HepG2 (cell line): ENCODE measurements around the gene ZNF608. TPM values are rescaled to one million over a fixed set of nuclear protein-coding genes. Genes with fewer than 3 reads are reported as not detected.

Source experiments
- ATAC-seq: fragments of 200-7000 bp; cut with Tn5 transposase; 3 replicates; pipeline ENCODE4 v1.9.1; 2020; ENCODE audit warnings: mild to moderate bottlenecking, moderate library complexity
- BruUV-seq: library from RNA; stranded (reverse); fragments of 400-500 nt; replicated peaks from 2 replicates; lab custom pipeline; 2021; lab: Mats Ljungman, UMichigan
- CTCF ChIA-PET: fragments of 300-600 bp; formaldehyde crosslinking; extraction: SDS; loops from one replicate; lab custom pipeline; 2021; ENCODE audit warnings: low total read pairs, inconsistent platforms, low intra/inter-chr PET ratio; lab: Yijun Ruan, JAX
- POLR2A ChIA-PET: fragments of 350-600 bp; sonication (Branson Sonifier 250); formaldehyde crosslinking; loops from one replicate; lab custom pipeline; 2020; ENCODE audit warnings: antibody characterized with exemption, inconsistent platforms; lab: Yijun Ruan, JAX
- DNase-seq: peaks from one replicate; pipeline ENCODE4 v3.0.0-alpha.2; 2015; ENCODE audit warnings: low spot score
- FAIRE-seq: peaks from 3 replicates; lab custom pipeline; 2011; peaks lifted over from hg19 to GRCh38; lab: Jason Lieb, UNC
- H2AFZ ChIP-seq: one replicate; pipeline ENCODE4 v1.6.1; 2011; ENCODE audit warnings: low read length, inconsistent platforms
- H3K27ac ChIP-seq: fragments of 300-600 bp; 3 replicates; pipeline ENCODE4 v1.8.0; 2011; ENCODE audit warnings: mixed run types, mild to moderate bottlenecking, mixed read lengths, low read length, inconsistent platforms; ENCODE audit not compliant: insufficient read depth; ENCODE audit errors: extremely low read length
- H3K27me3 ChIP-seq, 2 experiments: fragments of 200-600 bp in 1 of 2; 2 replicates in 1 of 2; 3 replicates in 1 of 2; pipeline versions ENCODE4 v1.6.0 to v1.8.0; 2011; ENCODE audit warnings: low read length in 2 of 2, mild to moderate bottlenecking in 2 of 2, moderate library complexity in 2 of 2, inconsistent platforms in 1 of 2; ENCODE audit not compliant: insufficient read depth in 2 of 2, control insufficient read depth in 1 of 2
- H3K36me3 ChIP-seq, 2 experiments: fragments of 200-600 bp in 1 of 2; replicated peaks in 1 of 2; 2 replicates in 1 of 2; 3 replicates in 1 of 2; pipeline versions ENCODE4 v1.5.1 to v1.8.0; 2011; ENCODE audit warnings: low read length in 2 of 2, inconsistent platforms in 1 of 2; ENCODE audit not compliant: insufficient read depth in 2 of 2, control insufficient read depth in 1 of 2
- H3K4me1 ChIP-seq: 2 replicates; pipeline ENCODE4 v1.5.1; 2012; ENCODE audit warnings: low read length, inconsistent platforms; ENCODE audit not compliant: insufficient read depth
- H3K4me2 ChIP-seq: 2 replicates; pipeline ENCODE4 v1.6.0; 2011; ENCODE audit warnings: low read depth, low read length, inconsistent platforms
- H3K4me3 ChIP-seq, 3 experiments: fragments of 200-600 bp in 1 of 3; sonication (generic), shearing (Covaris generic) in 1 of 3; replicated peaks in 1 of 3; 2 replicates each; pipeline ENCODE4 v1.5.1; 2011 to 2016; ENCODE audit warnings: low read length in 3 of 3, inconsistent platforms in 2 of 3, low read depth in 2 of 3, mild to moderate bottlenecking in 2 of 3, control low read depth in 1 of 3, mixed read lengths in 1 of 3; ENCODE audit not compliant: insufficient read depth in 1 of 3
- H3K79me2 ChIP-seq: one replicate; pipeline ENCODE4 v1.6.1; 2011; ENCODE audit warnings: low read length, inconsistent platforms; ENCODE audit not compliant: insufficient read depth
- H3K9ac ChIP-seq: 2 replicates; pipeline ENCODE4 v1.6.0; 2011; ENCODE audit warnings: mild to moderate bottlenecking, low read depth, low read length, inconsistent platforms; ENCODE audit not compliant: insufficient read depth
- H3K9me3 ChIP-seq: 2 replicates; pipeline ENCODE4 v1.5.1; 2012; ENCODE audit warnings: mild to moderate bottlenecking, low read length
- H4K20me1 ChIP-seq: 2 replicates; pipeline ENCODE4 v1.6.0; 2011; ENCODE audit warnings: inconsistent platforms, mild to moderate bottlenecking, low read length, moderate library complexity; ENCODE audit not compliant: insufficient read depth
- GLI4 ChIP-seq: sonication (generic); formaldehyde crosslinking; IDR thresholded peaks from 2 replicates; pipeline ENCODE4 v1.5.1; 2020; ENCODE audit warnings: missing genetic modification reagents, mild to moderate bottlenecking, moderate library complexity, borderline replicate concordance
- ISX ChIP-seq: sonication (generic); formaldehyde crosslinking; conservative IDR thresholded peaks from 2 replicates; pipeline ENCODE4 v1.5.0; 2020; ENCODE audit warnings: missing genetic modification reagents
- LBX2 ChIP-seq: sonication (generic); formaldehyde crosslinking; IDR thresholded peaks from 2 replicates; pipeline ENCODE4 v1.5.0; 2020; ENCODE audit warnings: missing genetic modification reagents, mild to moderate bottlenecking, borderline replicate concordance
- MYPOP ChIP-seq: sonication (generic); formaldehyde crosslinking; IDR thresholded peaks from 2 replicates; pipeline ENCODE4 v1.8.1; 2023; ENCODE audit warnings: mild to moderate bottlenecking, moderate library complexity, missing genetic modification reagents
- RXRA ChIP-seq: sonication (generic); formaldehyde crosslinking; IDR thresholded peaks from 2 replicates; pipeline ENCODE4 v1.5.1; 2020; ENCODE audit warnings: missing genetic modification reagents
- STAT5B ChIP-seq: sonication (generic); formaldehyde crosslinking; IDR thresholded peaks from 2 replicates; pipeline ENCODE4 v1.4.0; 2020; ENCODE audit warnings: missing genetic modification reagents
- TBX2 ChIP-seq: sonication (generic); formaldehyde crosslinking; IDR thresholded peaks from 2 replicates; pipeline ENCODE4 v1.5.0; 2020; ENCODE audit warnings: missing genetic modification reagents, mild to moderate bottlenecking, borderline replicate concordance
- TEAD2 ChIP-seq: sonication (generic); formaldehyde crosslinking; IDR thresholded peaks from 2 replicates; pipeline ENCODE4 v1.9.0; 2021; ENCODE audit warnings: missing genetic modification reagents
- YEATS2 ChIP-seq: sonication (generic); formaldehyde crosslinking; IDR thresholded peaks from 2 replicates; pipeline ENCODE4 v1.4.0; 2020; ENCODE audit warnings: missing genetic modification reagents, borderline replicate concordance
- ZKSCAN5 ChIP-seq: sonication (generic); formaldehyde crosslinking; IDR thresholded peaks from 2 replicates; pipeline ENCODE4 v1.5.1; 2020; ENCODE audit warnings: mild to moderate bottlenecking, missing genetic modification reagents
- ZNF124 ChIP-seq: sonication (generic); formaldehyde crosslinking; IDR thresholded peaks from 2 replicates; pipeline ENCODE4 v1.4.0; 2020; ENCODE audit warnings: missing genetic modification reagents
- ZNF180 ChIP-seq: sonication (generic); formaldehyde crosslinking; IDR thresholded peaks from 2 replicates; pipeline ENCODE4 v1.4.0; 2020; ENCODE audit warnings: low read depth, missing genetic modification reagents, borderline replicate concordance
- ZNF251 ChIP-seq: sonication (generic); formaldehyde crosslinking; IDR thresholded peaks from 2 replicates; pipeline ENCODE4 v1.9.0; 2021; ENCODE audit warnings: mild to moderate bottlenecking, missing genetic modification reagents
- ZNF563 ChIP-seq: sonication (generic); formaldehyde crosslinking; IDR thresholded peaks from 2 replicates; pipeline ENCODE4 v1.8.0; 2022; ENCODE audit warnings: mild to moderate bottlenecking, moderate library complexity, missing genetic modification reagents
- WGBS: methylation state at CpG from one replicate; pipeline ENCODE4 v1.1.6; 2017; ENCODE audit warnings: low lambda C conversion rate; 5-methylcytosine and 5-hydroxymethylcytosine counted together
- in situ Hi-C: cut with HindIII; loops from 2 replicates; pipeline ENCODE4 v1.10.0; 2017; ENCODE audit warnings: low pct_unique_long_range_greater_than_20kb; ENCODE audit not compliant: extremely low pct_ligation_motif_present
- intact Hi-C: fragments of 100-400 bp; cut with micrococcal nuclease; formaldehyde crosslinking; loops from one replicate; pipeline ENCODE4 v1.10.0; 2022; ENCODE audit not compliant: unreplicated experiment
- polyA plus RNA-seq, 8 experiments: library from polyadenylated mRNA; depleted of rRNA in 3 of 8; stranded (reverse) in 7 of 8; unstranded in 1 of 8; fragments of >200 nt; fragmentation: Illumina TruSeq in 4 of 8; extraction: Trizol in 4 of 8; gene quantifications; 2 replicates each; pipeline versions ENCODE4 v1.2.1 to v1.2.3, GENCODE V29; 2011 to 2016; ENCODE audit warnings: low read depth in 4 of 8, missing spikeins in 1 of 8, mixed read lengths in 1 of 8; ENCODE audit not compliant: insufficient read depth in 1 of 8
- total RNA-seq, 5 experiments: library from RNA; depleted of rRNA; stranded (reverse); fragments of >200 nt; fragmentation: Illumina TruSeq; extraction: Trizol; gene quantifications; 2 replicates each; pipeline ENCODE4 v1.2.3, GENCODE V29; 2016; ENCODE audit warnings: low read depth in 1 of 5

ZNF608 gene
- total and polyA plus RNA-seq, 2 of the 13 experiments (the other 11 are each of a cell fraction or from before 2014, with no cell fraction given): 0.66 to 0.91 TPM

DNA sequence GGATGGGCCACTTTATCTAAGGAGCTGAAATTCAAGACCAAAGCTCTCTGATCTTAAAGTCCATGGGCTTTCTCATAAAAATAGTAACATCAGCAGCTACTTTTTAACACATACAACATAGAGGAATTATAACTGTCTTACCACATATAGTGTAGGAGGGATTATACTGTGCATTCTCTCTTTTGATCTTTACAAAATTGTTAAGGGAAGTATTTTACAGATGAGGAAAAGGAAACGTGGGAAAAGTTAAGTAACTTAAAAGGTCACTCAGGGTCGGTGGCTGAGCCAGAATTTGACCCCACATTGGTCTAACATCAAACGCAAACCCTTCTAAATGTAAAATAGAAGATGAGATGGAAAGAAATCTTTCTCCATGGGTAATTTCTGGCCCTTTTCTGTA lies 38.4 kb downstream of the ZNF608 start:
- H2AFZ ChIP-seq: no peak overlapping the region
- FAIRE-seq (no peak), ATAC-seq (no peak), DNase-seq (no peak)
- no peak for TF ChIP-seq ISX (CRISPR knock-in tag)
- TF ChIP-seq RXRA: no peak
- no peak for TF ChIP-seq ZNF180 (CRISPR knock-in tag)
- no peak for TF ChIP-seq ZNF124
- TF ChIP-seq YEATS2 (CRISPR knock-in tag): no peak
- TF ChIP-seq ZNF563 (CRISPR knock-in tag): no peak
- TF ChIP-seq MYPOP (CRISPR knock-in tag): no peak
- TF ChIP-seq GLI4: no peak
- TF ChIP-seq STAT5B: no peak
- no peak for TF ChIP-seq TEAD2 (CRISPR knock-in tag)
- no peak for TF ChIP-seq LBX2 (CRISPR knock-in tag)
- no peak for TF ChIP-seq TBX2
- no peak for TF ChIP-seq ZNF251
- no peak for TF ChIP-seq ZKSCAN5
- in situ Hi-C loops (no loop called here), intact Hi-C loops (no loop called here)
- no peak overlapping the region for H3K9ac ChIP-seq
- ChIA-PET CTCF (no interaction called here), POLR2A (no interaction called here)
- H3K9me3 ChIP-seq: no peaks in the 10 kb centered on the region
- no peak overlapping the region for H3K27ac ChIP-seq
- no TSS peak for BruUV-seq
- H3K27me3 ChIP-seq: no peaks in the 10 kb centered on the region; a peak in 1 of 5 replicates
- H3K36me3 ChIP-seq: no peaks in the 10 kb centered on the region
- H4K20me1 ChIP-seq: no peaks in the 10 kb centered on the region
- no peak overlapping the region for H3K4me2 ChIP-seq
- WGBS: 16% methylated on average over 3 of the region's 3 CpGs
- H3K4me1 ChIP-seq: peaks cover 29% of the 10 kb centered on the region
- no peaks in the 10 kb centered on the region for H3K79me2 ChIP-seq
- H3K4me3 ChIP-seq: no peak overlapping the region
